B cell (primary cell): Measurements from ENCODE around the gene E2F2. TPM values are rescaled to one million over a fixed set of nuclear protein-coding genes. Genes with fewer than 3 reads are reported as not detected.

Experiments used
- ATAC-seq: fragments of 200-7000 bp; cut with Tn5 transposase; one replicate; pipeline ENCODE4 v1.10.0; 2021; ENCODE audit warnings: low read depth, mild to moderate bottlenecking, moderate number of reproducible peaks, moderate library complexity
- CTCF ChIA-PET: fragments of 350-600 bp; sonication (Branson Sonifier 250); formaldehyde crosslinking; loops from one replicate; lab custom pipeline; 2021; ENCODE audit warnings: antibody characterized with exemption, inconsistent platforms; lab: Charles Lee
- POLR2A ChIA-PET: fragments of 350-600 bp; sonication (Branson Sonifier 250); formaldehyde crosslinking; loops from one replicate; lab custom pipeline; 2021; ENCODE audit warnings: antibody characterized with exemption; lab: Charles Lee
- DNase-seq: peaks from one replicate; pipeline ENCODE4 v3.0.0; 2013
- H2AFZ ChIP-seq: 2 replicates; pipeline ENCODE4 v1.6.1; 2012; ENCODE audit warnings: mild to moderate bottlenecking, low read depth, low read length; ENCODE audit not compliant: insufficient read depth, poor library complexity, severe bottlenecking
- H3K27ac ChIP-seq, 2 donors: 1 replicate in 1 of 2; 2 replicates in 1 of 2; pipeline ENCODE4 v1.5.1; 2012 to 2013; ENCODE audit warnings: low read length in 2 of 2, mild to moderate bottlenecking in 2 of 2, moderate library complexity in 1 of 2
- H3K27me3 ChIP-seq, 4 experiments: fragments of 200-600 bp in 1 of 4; sonication (generic) in 1 of 4; replicated peaks in 1 of 4; 1 replicate in 2 of 4; 2 replicates in 2 of 4; pipeline versions ENCODE4 v1.6.1 to v1.7.0; 2013 to 2016; ENCODE audit warnings: low read length in 3 of 4, mild to moderate bottlenecking in 2 of 4, mixed read lengths in 1 of 4, moderate library complexity in 1 of 4; ENCODE audit not compliant: insufficient read depth in 4 of 4, control insufficient read depth in 3 of 4; ENCODE audit errors: control extremely low read depth in 1 of 4
- H3K36me3 ChIP-seq, 2 experiments: replicated peaks in 1 of 2; 1 replicate in 1 of 2; 2 replicates in 1 of 2; pipeline versions ENCODE4 v1.6.1 to v1.7.1; 2013; ENCODE audit warnings: low read length in 1 of 2; ENCODE audit not compliant: insufficient read depth in 2 of 2, control insufficient read depth in 1 of 2; ENCODE audit errors: control extremely low read depth in 1 of 2, extremely low read depth in 1 of 2
- H3K4me1 ChIP-seq, 2 donors: fragments of 200-600 bp in 1 of 2; sonication (generic) in 1 of 2; 1 replicate in 1 of 2; 2 replicates in 1 of 2; pipeline versions ENCODE4 v1.5.1 to v1.6.1; 2013 to 2017; ENCODE audit warnings: low read length in 2 of 2; ENCODE audit not compliant: control insufficient read depth in 2 of 2, insufficient read depth in 2 of 2
- H3K4me2 ChIP-seq: replicated peaks from 2 replicates; pipeline ENCODE3; 2012; ENCODE audit warnings: mild to moderate bottlenecking, low read depth, low read length; ENCODE audit not compliant: poor library complexity, severe bottlenecking
- H3K4me3 ChIP-seq, 5 experiments: fragments of 200-600 bp in 1 of 5; sonication (generic) in 1 of 5; 1 replicate in 3 of 5; 2 replicates in 2 of 5; pipeline versions ENCODE4 v1.5.1 to v1.7.0; 2011 to 2016; ENCODE audit warnings: low read length in 4 of 5, mild to moderate bottlenecking in 4 of 5, low read depth in 2 of 5, control low read depth in 1 of 5, moderate library complexity in 1 of 5; ENCODE audit not compliant: insufficient read depth in 1 of 5; ENCODE audit errors: control extremely low read depth in 1 of 5, extremely low read depth in 1 of 5
- H3K79me2 ChIP-seq: fragments of 200-600 bp; sonication (generic); one replicate; pipeline ENCODE4 v1.6.0; 2016; ENCODE audit warnings: low read length; ENCODE audit not compliant: control insufficient read depth, insufficient read depth
- H3K9ac ChIP-seq: fragments of 200-600 bp; sonication (generic); 2 replicates; pipeline ENCODE4 v1.6.1; 2017; ENCODE audit warnings: mild to moderate bottlenecking, low read length, moderate library complexity
- H3K9me3 ChIP-seq, 3 donors: one replicate each; pipeline versions ENCODE4 v1.6.1 to v1.7.1; 2013; ENCODE audit warnings: low read length in 2 of 3; ENCODE audit not compliant: control insufficient read depth in 2 of 3, insufficient read depth in 1 of 3; ENCODE audit errors: control extremely low read depth in 1 of 3
- H4K20me1 ChIP-seq: 2 replicates; pipeline ENCODE4 v1.6.0; 2012; ENCODE audit warnings: mild to moderate bottlenecking, low read length; ENCODE audit not compliant: insufficient read depth, control insufficient read depth, poor library complexity, severe bottlenecking
- H3K27ac Mint-ChIP-seq: one replicate; pipeline ENCODE4 v1.8.0; 2021; ENCODE audit warnings: mixed read lengths
- H3K27me3 Mint-ChIP-seq: one replicate; pipeline ENCODE4 v1.8.0; 2021; ENCODE audit warnings: mixed read lengths
- H3K4me1 Mint-ChIP-seq: one replicate; pipeline ENCODE4 v1.8.0; 2021; ENCODE audit warnings: mixed read lengths
- H3K4me3 Mint-ChIP-seq: one replicate; pipeline ENCODE4 v1.8.0; 2021; ENCODE audit warnings: mixed read lengths
- H3K9me3 Mint-ChIP-seq: one replicate; pipeline ENCODE4 v1.8.0; 2022; ENCODE audit warnings: mixed read lengths; ENCODE audit not compliant: insufficient read depth
- EZH2 ChIP-seq: IDR thresholded peaks from 2 replicates; pipeline ENCODE4 v1.6.1; 2012; ENCODE audit warnings: borderline replicate concordance, low read depth, mild to moderate bottlenecking, moderate library complexity, low read length; ENCODE audit not compliant: insufficient read depth, poor library complexity, severe bottlenecking
- WGBS: methylation state at CpG from one replicate; pipeline ENCODE4 v1.1.5; 2013; ENCODE audit warnings: missing lambda C conversion rate; ENCODE audit not compliant: insufficient coverage; 5-methylcytosine and 5-hydroxymethylcytosine counted together
- intact Hi-C: fragments of 100-400 bp; cut with micrococcal nuclease; formaldehyde crosslinking; loops from one replicate; pipeline ENCODE4 v1.10.0; 2022
- polyA plus RNA-seq: library from polyadenylated mRNA; depleted of rRNA; stranded (reverse); fragments of >200 nt; gene quantifications from 2 replicates; pipeline ENCODE4 v1.2.3, GENCODE V29; 2012
- total RNA-seq, 2 donors: library from RNA; stranded (reverse); fragments of 120-200 nt in 1 of 2; gene quantifications; 1 replicate in 1 of 2; 2 replicates in 1 of 2; pipeline versions ENCODE4 v1.2.3 to v1.2.4, GENCODE V29; 2013 to 2022
- TF ChIP-seq, protein P1 (sequence below): fragments of 200-600 bp; IDR thresholded peaks from one replicate; pipeline ENCODE4 v1.8.0; 2022; ENCODE audit warnings: antibody characterized with exemption, mild to moderate bottlenecking

The E2F2 gene
- total and polyA plus RNA-seq, 2 donors (not counting 1 experiment from before 2014, with no cell fraction given) = 2.4 to 3.2 TPM

DNA sequence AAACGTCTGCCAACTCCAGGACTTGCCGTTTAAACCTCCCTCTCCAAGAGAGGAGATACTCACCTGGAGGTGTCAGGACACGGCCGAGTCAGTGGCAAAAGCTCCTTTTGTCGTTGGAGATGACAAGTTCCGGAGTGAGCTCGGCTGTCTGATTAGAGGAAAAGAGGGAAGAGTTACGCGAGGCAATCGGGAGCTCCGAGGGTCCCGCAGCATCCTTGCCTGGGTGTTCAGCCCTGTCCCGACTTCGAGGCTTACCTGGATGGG is 27.8 kb upstream of the E2F2 start:
- POLR2A ChIA-PET = interaction anchor here (0.6 to 9.5 kb wide), 18 partner anchors 8 to 79 kb away, joined by 3 to 165 read pairs (median 14); no protein-coding TSS in a partner anchor
- Mint-ChIP-seq H3K9me3 (no peaks in the 10 kb centered on the region), H3K27me3 (no peaks in the 10 kb centered on the region), H3K4me1 (peaks cover 75% of the 10 kb centered on the region), H3K27ac (peak overlapping the region; percentile 94), H3K4me3 (peak overlapping the region; percentile 93)
- Histone ChIP-seq H3K9me3 (no peaks in the 10 kb centered on the region), H3K9ac (peak overlapping the region; percentile 97), H3K27ac (peak overlapping the region; percentile 79 to 91), H3K79me2 (peaks cover 30% of the 10 kb centered on the region), H3K4me2 (peak overlapping the region; percentile 98), H3K36me3 (peaks cover 0 to 19% of the 10 kb centered on the region in 2 experiments), H2AFZ (peak overlapping the region; percentile 59), H3K4me3 (peak overlapping the region; percentile 87 to 100 (median 95)), H3K4me1 (peaks cover 72 to 80% of the 10 kb centered on the region in 2 donors), H4K20me1 (peaks cover 23% of the 10 kb centered on the region), H3K27me3 (no peaks in the 10 kb centered on the region)
- no peak for TF ChIP-seq EZH2
- TF ChIP-seq, protein P1, sequence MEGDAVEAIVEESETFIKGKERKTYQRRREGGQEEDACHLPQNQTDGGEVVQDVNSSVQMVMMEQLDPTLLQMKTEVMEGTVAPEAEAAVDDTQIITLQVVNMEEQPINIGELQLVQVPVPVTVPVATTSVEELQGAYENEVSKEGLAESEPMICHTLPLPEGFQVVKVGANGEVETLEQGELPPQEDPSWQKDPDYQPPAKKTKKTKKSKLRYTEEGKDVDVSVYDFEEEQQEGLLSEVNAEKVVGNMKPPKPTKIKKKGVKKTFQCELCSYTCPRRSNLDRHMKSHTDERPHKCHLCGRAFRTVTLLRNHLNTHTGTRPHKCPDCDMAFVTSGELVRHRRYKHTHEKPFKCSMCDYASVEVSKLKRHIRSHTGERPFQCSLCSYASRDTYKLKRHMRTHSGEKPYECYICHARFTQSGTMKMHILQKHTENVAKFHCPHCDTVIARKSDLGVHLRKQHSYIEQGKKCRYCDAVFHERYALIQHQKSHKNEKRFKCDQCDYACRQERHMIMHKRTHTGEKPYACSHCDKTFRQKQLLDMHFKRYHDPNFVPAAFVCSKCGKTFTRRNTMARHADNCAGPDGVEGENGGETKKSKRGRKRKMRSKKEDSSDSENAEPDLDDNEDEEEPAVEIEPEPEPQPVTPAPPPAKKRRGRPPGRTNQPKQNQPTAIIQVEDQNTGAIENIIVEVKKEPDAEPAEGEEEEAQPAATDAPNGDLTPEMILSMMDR = no peak
- intact Hi-C loops = loop anchor here (1.0 to 10.0 kb wide), 6 partner anchors 8 to 353 kb away; partner anchors contain the start of gene CNR2
- ATAC-seq (no peak), DNase-seq (no peak)
- under 1% methylated on average over 13 of the region's 14 CpGs for WGBS
- CTCF ChIA-PET = interaction anchor here (0.7 to 41.7 kb wide), 11 partner anchors 12 to 75 kb away, joined by 3 to 1420 read pairs (median 20); no protein-coding TSS in a partner anchor

DNA sequence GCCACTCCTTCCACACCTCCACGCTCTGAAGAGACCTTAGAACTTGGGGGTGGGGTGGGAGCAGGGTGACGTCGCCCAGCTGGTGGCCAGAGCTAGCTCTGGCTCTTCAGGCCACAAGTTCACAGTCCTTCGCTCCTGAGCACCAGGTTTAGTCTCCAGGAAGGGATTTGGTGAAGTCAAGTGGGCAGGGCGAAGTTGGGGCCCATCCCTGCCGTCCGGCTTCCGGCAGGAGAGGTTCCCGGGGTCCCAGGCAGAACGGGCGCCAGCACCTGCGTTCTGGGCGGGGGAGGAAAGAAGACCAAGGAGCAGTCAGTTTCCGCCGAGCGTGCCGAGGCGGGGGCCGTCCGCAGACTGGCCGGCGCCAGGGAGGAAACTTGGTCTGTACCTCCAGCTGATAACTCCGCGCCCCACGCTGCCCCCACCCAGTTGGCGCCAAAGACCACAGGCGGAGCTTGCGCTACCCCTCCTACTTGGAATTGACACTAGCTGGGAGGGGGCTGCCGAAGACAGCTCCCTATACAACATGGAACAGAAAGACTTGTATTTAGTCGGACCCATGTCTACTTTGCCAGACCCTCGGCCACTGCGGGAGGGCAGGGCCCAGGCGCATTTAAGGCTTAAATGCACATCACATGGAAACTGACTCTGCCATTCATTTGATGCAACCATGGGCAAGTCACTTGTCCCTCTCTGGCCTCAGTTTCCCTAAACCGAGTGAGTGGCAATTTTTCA is 27.3 kb upstream of the E2F2 start:
- DNase-seq (no peak), ATAC-seq (no peak)
- Mint-ChIP-seq H3K4me1 (peaks cover 75% of the 10 kb centered on the region), H3K27ac (peak overlapping the region; percentile 94), H3K9me3 (no peaks in the 10 kb centered on the region), H3K27me3 (no peaks in the 10 kb centered on the region), H3K4me3 (peak overlapping the region; percentile 93)
- peak overlapping the region; percentile 97 for H3K9ac ChIP-seq
- H3K36me3 ChIP-seq = peaks cover 0 to 19% of the 10 kb centered on the region in 2 experiments
- ChIA-PET POLR2A (interaction anchor here (0.6 to 9.5 kb wide), 19 partner anchors 9 to 79 kb away, joined by 3 to 165 read pairs (median 12); no protein-coding TSS in a partner anchor), CTCF (interaction anchor here (0.7 to 41.7 kb wide), 14 partner anchors 11 to 76 kb away, joined by 3 to 1420 read pairs (median 6); no protein-coding TSS in a partner anchor)
- H2AFZ ChIP-seq = peak overlapping the region; percentile 59
- peak overlapping the region; percentile 79 to 91 for H3K27ac ChIP-seq
- no peaks in the 10 kb centered on the region for H3K9me3 ChIP-seq
- H3K4me3 ChIP-seq = peak overlapping the region; percentile 87 to 100 (median 95)
- H3K4me1 ChIP-seq = peaks cover 70 to 82% of the 10 kb centered on the region in 2 donors
- H3K79me2 ChIP-seq = peaks cover 34% of the 10 kb centered on the region
- peaks cover 23% of the 10 kb centered on the region for H4K20me1 ChIP-seq
- WGBS = 2% methylated on average over 33 of the region's 34 CpGs
- intact Hi-C loops = loop anchor here (5.0 to 10.0 kb wide), 2 partner anchors 166 to 354 kb away; partner anchors contain the start of gene CNR2
- no peaks in the 10 kb centered on the region for H3K27me3 ChIP-seq
- TF ChIP-seq, protein P1 = no peak
- TF ChIP-seq EZH2 = no peak
- peak overlapping the region; percentile 98 for H3K4me2 ChIP-seq
